ENCODE data around the gene DGCR6L.
"Not testable (repeated sequence)": the region's sequence is repeated elsewhere in the genome, so short reads cannot be mapped to it uniquely, and the experiment has no call there.

Gene DGCR6L

GRCh38 chr22:20324139-20324516 lies 4.3 kb upstream of the DGCR6L start:
- peak; percentile 75 for DNase-seq

- not testable (repeated sequence) for DNase-seq
Measured at GRCh38 chr22:20321552-20322211, 1.8 kb upstream of the DGCR6L start.

GRCh38 chr22:20320659-20321551 lies 1.0 kb upstream of the DGCR6L start:
- not testable (repeated sequence) for DNase-seq

- no peak for DNase-seq
Measured at GRCh38 chr22:20319041-20319744, 667 bp downstream of the DGCR6L start.

- not testable (repeated sequence) for DNase-seq
Measured at GRCh38 chr22:20318043-20318688, 1.7 kb downstream of the DGCR6L start.

GRCh38 chr22:20317402-20318042 lies 2.3 kb downstream of the DGCR6L start:
- peak; percentile 37 for DNase-seq

- no peak for DNase-seq
Measured at GRCh38 chr22:20316844-20317401, 2.9 kb downstream of the DGCR6L start.

- no peak for DNase-seq
Measured at GRCh38 chr22:20316217-20316843, 3.5 kb downstream of the DGCR6L start.

GRCh38 chr22:20315337-20316216 lies 4.3 kb downstream of the DGCR6L start:
- no peak for DNase-seq

GRCh38 chr22:20314741-20315336 lies 5.0 kb downstream of the DGCR6L start:
- DNase-seq = not testable (repeated sequence)

- not testable (repeated sequence) for DNase-seq
Measured at GRCh38 chr22:20314206-20314605, 5.7 kb downstream of the DGCR6L start.

GRCh38 chr22:20313306-20314077 lies 6.4 kb downstream of the DGCR6L start:
- DNase-seq = not testable (repeated sequence)

GRCh38 chr22:20312396-20313191 lies 7.3 kb downstream of the DGCR6L start:
- no peak for DNase-seq

- DNase-seq = not testable (repeated sequence)
Measured at GRCh38 chr22:20311249-20312062, 8.4 kb downstream of the DGCR6L start.

GRCh38 chr22:20310773-20311172 lies 9.1 kb downstream of the DGCR6L start:
- DNase-seq = not testable (repeated sequence)

GRCh38 chr22:20310180-20310579 lies 9.7 kb downstream of the DGCR6L start:
- not testable (repeated sequence) for DNase-seq

All from stimulated activated CD4-positive, alpha-beta T cell treated with anti-CD3 and anti-CD28 coated beads, Interleukin-1b, Interleukin-23, amount 100 ng/mL, for 48 hours (primary cell).